Type B pancreatic cell (in vitro differentiated cells): ENCODE data around the gene RAB28. TPM values are rescaled to one million over a fixed set of nuclear protein-coding genes. Genes with fewer than 3 reads are reported as not detected.

Experiments used
- DNase-seq: peaks from one replicate; pipeline ENCODE4 v3.0.0; 2021; ENCODE audit warnings: mixed read lengths; ENCODE audit not compliant: unreplicated experiment; ENCODE audit errors: extremely low spot score
- H3K27ac Mint-ChIP-seq: 2 replicates; pipeline ENCODE4 v1.8.0; 2021; ENCODE audit warnings: mild to moderate bottlenecking, mixed read lengths
- H3K27me3 Mint-ChIP-seq: 2 replicates; pipeline ENCODE4 v1.8.0; 2021; ENCODE audit warnings: mixed read lengths
- H3K36me3 Mint-ChIP-seq: 2 replicates; pipeline ENCODE4 v1.8.0; 2021; ENCODE audit warnings: mixed read lengths
- H3K4me1 Mint-ChIP-seq: one replicate; pipeline ENCODE4 v1.8.0; 2021; ENCODE audit warnings: mixed read lengths; ENCODE audit not compliant: unreplicated experiment
- H3K4me3 Mint-ChIP-seq: 2 replicates; pipeline ENCODE4 v1.8.0; 2021; ENCODE audit warnings: mild to moderate bottlenecking, mixed read lengths
- H3K9me3 Mint-ChIP-seq: 2 replicates; pipeline ENCODE4 v1.8.0; 2021; ENCODE audit warnings: mixed read lengths
- CTCF ChIP-seq: fragments of 200-600 bp; sonication (generic); conservative IDR thresholded peaks from 2 replicates; pipeline ENCODE4 v1.5.0; 2021; ENCODE audit warnings: antibody characterized with exemption, mild to moderate bottlenecking
- total RNA-seq: library from RNA; stranded (reverse); gene quantifications from 2 replicates; pipeline ENCODE4 v1.2.1, GENCODE V29; 2021; ENCODE audit warnings: low replicate concordance

Gene RAB28
- total RNA-seq, 1 donor from 2014 or later = 20.8 TPM

- no peak for TF ChIP-seq CTCF
- Mint-ChIP-seq H3K27ac (no peak overlapping the region), H3K27me3 (peaks cover 94% of the 10 kb centered on the region), H3K4me1 (peaks cover 4% of the 10 kb centered on the region), H3K4me3 (no peak overlapping the region), H3K36me3 (no peaks in the 10 kb centered on the region), H3K9me3 (no peaks in the 10 kb centered on the region)
- no peak for DNase-seq
Measured at GRCh38 chr4:13527981-13528820, 44.1 kb upstream of the RAB28 start.

- Mint-ChIP-seq H3K4me3 (no peak overlapping the region), H3K27me3 (peaks cover 94% of the 10 kb centered on the region), H3K27ac (no peak overlapping the region), H3K4me1 (peaks cover 4% of the 10 kb centered on the region), H3K36me3 (no peaks in the 10 kb centered on the region), H3K9me3 (no peaks in the 10 kb centered on the region)
- no peak for DNase-seq
- no peak for TF ChIP-seq CTCF
Measured at GRCh38 chr4:13527192-13527980, 43.2 kb upstream of the RAB28 start.

GRCh38 chr4:13526658-13527057, 42.5 kb upstream of the RAB28 start:
- Mint-ChIP-seq H3K27ac (no peak overlapping the region), H3K9me3 (no peaks in the 10 kb centered on the region), H3K4me1 (peaks cover 4% of the 10 kb centered on the region), H3K36me3 (no peaks in the 10 kb centered on the region), H3K4me3 (no peak overlapping the region), H3K27me3 (peaks cover 96% of the 10 kb centered on the region)
- no peak for TF ChIP-seq CTCF
- no peak for DNase-seq

- DNase-seq = no peak
- Mint-ChIP-seq H3K27ac (no peak overlapping the region), H3K4me3 (no peak overlapping the region), H3K36me3 (no peaks in the 10 kb centered on the region), H3K9me3 (no peaks in the 10 kb centered on the region), H3K4me1 (peaks cover 4% of the 10 kb centered on the region), H3K27me3 (peaks cover 92% of the 10 kb centered on the region)
- no peak for TF ChIP-seq CTCF
Measured at GRCh38 chr4:13525606-13526281, 41.6 kb upstream of the RAB28 start.

- Mint-ChIP-seq H3K4me1 (peaks cover 4% of the 10 kb centered on the region), H3K27ac (no peak overlapping the region), H3K4me3 (no peak overlapping the region)
Measured at GRCh38 chr4:13524504-13525243, 40.5 kb upstream of the RAB28 start.

More at GRCh38 chr4:13524504-13525243, 40.5 kb upstream of the RAB28 start:
- no peak for DNase-seq
- TF ChIP-seq CTCF = no peak
- no peaks in the 10 kb centered on the region for H3K36me3 Mint-ChIP-seq
- H3K9me3 Mint-ChIP-seq = no peaks in the 10 kb centered on the region
- H3K27me3 Mint-ChIP-seq = peaks cover 87% of the 10 kb centered on the region
